ENCODE measurements around the gene DRD4. TPM values are rescaled to one million over a fixed set of nuclear protein-coding genes. Genes with fewer than 3 reads are reported as not detected.

The DRD4 gene
- total and polyA plus RNA-seq, 9 of the 15 experiments (the other 6 are each of a cell fraction or from before 2014, with no cell fraction given), result 0.04 to 0.95 (median 0.21) TPM; not detected in 5

DNA sequence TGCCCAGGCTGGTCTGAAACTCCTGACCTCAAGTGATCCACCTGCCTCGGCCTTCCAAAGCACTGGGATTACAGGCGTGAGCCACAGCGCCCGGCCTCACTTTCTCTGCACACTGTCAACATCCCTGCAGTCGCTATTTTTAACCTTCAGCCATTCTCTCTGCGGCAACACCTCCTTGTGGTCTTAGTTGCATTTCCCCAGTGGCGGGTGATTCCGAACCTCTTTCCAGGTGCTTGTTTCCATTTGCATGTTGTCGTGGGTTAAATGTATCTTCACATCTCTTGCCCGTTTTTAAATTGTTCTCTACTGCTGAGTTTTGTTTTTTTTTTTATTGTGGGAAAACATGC lies 7.9 kb upstream of the DRD4 start:
- Histone ChIP-seq H3K9me3 (replicated peaks; ENCODE audit: control insufficient read depth, insufficient read depth, low read depth, low read length) (no peaks in the 10 kb centered on the region), H3K9me1 (ENCODE audit: control insufficient read depth, insufficient read depth, low read length) (no peaks in the 10 kb centered on the region), H3K27ac (ENCODE audit: extremely low read depth, low read depth, low read length) (0 out of 3 replicates have a peak overlapping the region, but pooled peaks have one; percentile 30), H3K4me2 (ENCODE audit: insufficient read depth, low read length) (no peak overlapping the region), H3K9ac (ENCODE audit: insufficient read depth in 1 of 2, low read depth in 2 of 2, low read length in 2 of 2) (no peak overlapping the region), H3K4me3 (no peak overlapping the region), H3K36me3 (ENCODE audit: control insufficient read depth, insufficient read depth, low read length) (peaks cover 11% of the 10 kb centered on the region; the same call in 1 of the 3 replicates), H3K79me2 (ENCODE audit: control insufficient read depth, insufficient read depth, low read length) (no peaks in the 10 kb centered on the region), H3K27me3 (ENCODE audit: control insufficient read depth in 2 of 2, insufficient read depth in 2 of 2, low read length in 2 of 2) (no peaks in the 10 kb centered on the region), H2AFZ (ENCODE audit: low read depth, low read length) (no peak overlapping the region), H3K4me1 (replicated peaks in 1 of 2; ENCODE audit: control insufficient read depth in 2 of 2, insufficient read depth in 2 of 2, low read length in 2 of 2) (peaks cover 0 to 28% of the 10 kb centered on the region in 2 experiments; a peak in 2 of 5 replicates), H4K20me1 (replicated peaks; ENCODE audit: control insufficient read depth, insufficient read depth, low read length) (no peaks in the 10 kb centered on the region)
- intact Hi-C loops (cut with micrococcal nuclease), result no loop called here
- peak; percentile 44; the same call in 1 of the 2 replicates for TF ChIP-seq MEF2A (IDR thresholded peaks at IDR 0.05; ENCODE audit: control insufficient read depth, low read depth, low read length)
- TF ChIP-seq DPF2 (IDR thresholded peaks at IDR 0.05), result no peak
- TF ChIP-seq L3MBTL2 (IDR thresholded peaks at IDR 0.05), result no peak
- no peak for TF ChIP-seq PTBP1 (IDR thresholded peaks at IDR 0.05; ENCODE audit: low read depth, low read length)
- no peak for TF ChIP-seq TRIM28 (IDR thresholded peaks at IDR 0.05)
- TF ChIP-seq, protein P1, sequence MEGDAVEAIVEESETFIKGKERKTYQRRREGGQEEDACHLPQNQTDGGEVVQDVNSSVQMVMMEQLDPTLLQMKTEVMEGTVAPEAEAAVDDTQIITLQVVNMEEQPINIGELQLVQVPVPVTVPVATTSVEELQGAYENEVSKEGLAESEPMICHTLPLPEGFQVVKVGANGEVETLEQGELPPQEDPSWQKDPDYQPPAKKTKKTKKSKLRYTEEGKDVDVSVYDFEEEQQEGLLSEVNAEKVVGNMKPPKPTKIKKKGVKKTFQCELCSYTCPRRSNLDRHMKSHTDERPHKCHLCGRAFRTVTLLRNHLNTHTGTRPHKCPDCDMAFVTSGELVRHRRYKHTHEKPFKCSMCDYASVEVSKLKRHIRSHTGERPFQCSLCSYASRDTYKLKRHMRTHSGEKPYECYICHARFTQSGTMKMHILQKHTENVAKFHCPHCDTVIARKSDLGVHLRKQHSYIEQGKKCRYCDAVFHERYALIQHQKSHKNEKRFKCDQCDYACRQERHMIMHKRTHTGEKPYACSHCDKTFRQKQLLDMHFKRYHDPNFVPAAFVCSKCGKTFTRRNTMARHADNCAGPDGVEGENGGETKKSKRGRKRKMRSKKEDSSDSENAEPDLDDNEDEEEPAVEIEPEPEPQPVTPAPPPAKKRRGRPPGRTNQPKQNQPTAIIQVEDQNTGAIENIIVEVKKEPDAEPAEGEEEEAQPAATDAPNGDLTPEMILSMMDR (IDR thresholded peaks at IDR 0.05 in 2 of 3, conservative IDR thresholded peaks at IDR 0.05 in 1 of 3; ENCODE audit: insufficient read depth in 2 of 3, low read depth in 1 of 3, low read length in 3 of 3), result peak in 1 of 3 experiments; percentile 6; a peak in 1 of 6 replicates
- TF ChIP-seq HDAC2 (IDR thresholded peaks at IDR 0.05), result no peak
- TF ChIP-seq, protein P2, sequence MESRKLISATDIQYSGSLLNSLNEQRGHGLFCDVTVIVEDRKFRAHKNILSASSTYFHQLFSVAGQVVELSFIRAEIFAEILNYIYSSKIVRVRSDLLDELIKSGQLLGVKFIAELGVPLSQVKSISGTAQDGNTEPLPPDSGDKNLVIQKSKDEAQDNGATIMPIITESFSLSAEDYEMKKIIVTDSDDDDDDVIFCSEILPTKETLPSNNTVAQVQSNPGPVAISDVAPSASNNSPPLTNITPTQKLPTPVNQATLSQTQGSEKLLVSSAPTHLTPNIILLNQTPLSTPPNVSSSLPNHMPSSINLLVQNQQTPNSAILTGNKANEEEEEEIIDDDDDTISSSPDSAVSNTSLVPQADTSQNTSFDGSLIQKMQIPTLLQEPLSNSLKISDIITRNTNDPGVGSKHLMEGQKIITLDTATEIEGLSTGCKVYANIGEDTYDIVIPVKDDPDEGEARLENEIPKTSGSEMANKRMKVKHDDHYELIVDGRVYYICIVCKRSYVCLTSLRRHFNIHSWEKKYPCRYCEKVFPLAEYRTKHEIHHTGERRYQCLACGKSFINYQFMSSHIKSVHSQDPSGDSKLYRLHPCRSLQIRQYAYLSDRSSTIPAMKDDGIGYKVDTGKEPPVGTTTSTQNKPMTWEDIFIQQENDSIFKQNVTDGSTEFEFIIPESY (CRISPR knock-in tag; IDR thresholded peaks at IDR 0.05), result peak; percentile 94
- no peak for TF ChIP-seq PHF8 (IDR thresholded peaks at IDR 0.05; ENCODE audit: borderline replicate concordance, low read length)
- BruUV-seq (replicated peaks), result no TSS peak
- in situ Hi-C loops (cut with MboI), result no loop called here
- 68% methylated on average over 10 of the region's 10 CpGs for WGBS (ENCODE audit: insufficient coverage, low coverage, missing lambda C conversion rate)
- FAIRE-seq (peak; percentile 60), DNase-seq (ENCODE audit: extremely low read depth in 1 of 4, low spot score in 3 of 4) (no peak), ATAC-seq (peak; percentile 40; the same call in 2 of the 3 replicates)
- ChIA-PET POLR2A (no interaction called here), CTCF (ENCODE audit: low intra/inter-chr PET ratio) (no interaction called here)
